Osteocyte (in vitro differentiated cells): ENCODE results near the gene TMEM41B. TPM values are rescaled to one million over a fixed set of nuclear protein-coding genes. Genes with fewer than 3 reads are reported as not detected.
"Not testable (repeated sequence)": the region's sequence is repeated elsewhere in the genome, so short reads cannot be mapped to it uniquely, and the experiment has no call there.

Experiments
- DNase-seq: peaks from one replicate; pipeline ENCODE4 v3.0.0; 2021; ENCODE audit warnings: mixed read lengths; ENCODE audit not compliant: unreplicated experiment; ENCODE audit errors: extremely low spot score
- H3K27ac Mint-ChIP-seq: one replicate; pipeline ENCODE4 v1.8.0; 2021; ENCODE audit warnings: mild to moderate bottlenecking, mixed read lengths; ENCODE audit not compliant: unreplicated experiment
- H3K27me3 Mint-ChIP-seq: one replicate; pipeline ENCODE4 v1.8.0; 2021; ENCODE audit warnings: mixed read lengths; ENCODE audit not compliant: unreplicated experiment
- H3K36me3 Mint-ChIP-seq: one replicate; pipeline ENCODE4 v1.8.0; 2021; ENCODE audit warnings: mixed read lengths; ENCODE audit not compliant: unreplicated experiment
- H3K4me1 Mint-ChIP-seq: one replicate; pipeline ENCODE4 v1.8.0; 2021; ENCODE audit warnings: mixed read lengths; ENCODE audit not compliant: unreplicated experiment
- H3K4me3 Mint-ChIP-seq: one replicate; pipeline ENCODE4 v1.8.0; 2021; ENCODE audit warnings: mild to moderate bottlenecking, moderate library complexity, mixed read lengths; ENCODE audit not compliant: unreplicated experiment
- H3K9me3 Mint-ChIP-seq: one replicate; pipeline ENCODE4 v1.8.0; 2021; ENCODE audit warnings: mixed read lengths; ENCODE audit not compliant: unreplicated experiment
- long read RNA-seq: library from polyadenylated mRNA; unstranded; transcript quantifications from one replicate; pipeline ENCODE4 v2.0.0, GENCODE V29; 2021
- total RNA-seq: library from RNA; stranded (reverse); gene quantifications from 2 replicates; pipeline ENCODE4 v1.2.1, GENCODE V29; 2021
- TF ChIP-seq, protein P1 (sequence below): fragments of 200-600 bp; sonication (generic); IDR thresholded peaks from 2 replicates; pipeline ENCODE4 v1.5.0; 2021; ENCODE audit warnings: antibody characterized with exemption, mild to moderate bottlenecking, moderate library complexity

Gene TMEM41B, protein sequence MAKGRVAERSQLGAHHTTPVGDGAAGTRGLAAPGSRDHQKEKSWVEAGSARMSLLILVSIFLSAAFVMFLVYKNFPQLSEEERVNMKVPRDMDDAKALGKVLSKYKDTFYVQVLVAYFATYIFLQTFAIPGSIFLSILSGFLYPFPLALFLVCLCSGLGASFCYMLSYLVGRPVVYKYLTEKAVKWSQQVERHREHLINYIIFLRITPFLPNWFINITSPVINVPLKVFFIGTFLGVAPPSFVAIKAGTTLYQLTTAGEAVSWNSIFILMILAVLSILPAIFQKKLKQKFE
- total RNA-seq, result 28.1 and 32.3 TPM in 2 replicates
- long read RNA-seq, transcript TMEM41B-204 (7 exons, 3,968 nt), result major isoform, 13 of 26 reads
- long read RNA-seq, transcript TMEM41B-201 (8 exons, 1,443 nt), result minor isoform, 8 of 26 reads
- long read RNA-seq, partial matches to known transcripts, result 0 of 26 reads
- long read RNA-seq, other reads (novel, unspliced or antisense), result 2 of 26 reads

DNA sequence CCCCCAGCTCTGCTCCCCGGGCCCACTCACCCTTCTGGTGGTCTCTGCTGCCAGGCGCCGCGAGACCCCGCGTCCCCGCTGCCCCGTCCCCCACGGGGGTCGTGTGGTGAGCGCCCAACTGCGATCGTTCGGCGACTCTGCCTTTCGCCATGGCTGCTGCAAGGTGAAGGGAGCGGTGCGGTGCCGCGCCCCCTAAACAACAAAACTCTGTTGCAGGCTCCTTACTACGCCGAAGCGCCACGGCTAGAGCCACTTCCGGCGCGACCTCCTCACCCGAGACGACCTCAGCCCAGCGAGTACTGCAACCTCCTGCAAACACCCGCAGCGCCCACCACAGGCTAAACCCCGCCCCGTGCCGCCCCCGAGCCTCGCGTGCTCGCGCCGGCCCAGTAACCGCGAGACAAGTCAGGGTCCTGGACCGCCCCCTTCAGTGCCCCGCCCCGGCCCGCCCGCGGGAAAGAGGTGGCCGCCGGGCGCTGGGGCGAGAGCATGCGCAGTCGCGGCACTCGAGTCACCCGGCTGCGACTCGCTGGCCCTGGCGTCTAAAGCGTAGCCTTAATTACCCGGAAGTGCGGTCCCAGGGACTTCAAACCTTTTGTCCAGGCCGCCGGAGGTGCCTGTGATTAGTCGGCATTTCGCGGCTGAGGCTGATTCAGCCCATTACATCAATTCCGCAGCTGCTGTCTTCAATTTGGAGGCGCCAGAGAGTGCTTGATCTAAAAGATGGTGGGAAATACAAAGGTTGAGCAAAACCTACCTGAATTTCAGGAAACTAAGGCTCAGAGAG, at the start of gene TMEM41B:
TSS of gene TMEM41B (minus strand) at position 303 of the 787 bp plus-strand sequence. CDS start at position 151, 152 bp downstream.
- Mint-ChIP-seq H3K4me1 (peaks cover 22% of the 10 kb centered on the region), H3K27me3 (peaks cover 6% of the 10 kb centered on the region), H3K36me3 (no peaks in the 10 kb centered on the region), H3K9me3 (no peaks in the 10 kb centered on the region), H3K27ac (peak within 1 kb of the TSS; percentile 95), H3K4me3 (peak within 1 kb of the TSS; percentile 96)
- peak; percentile 99 for DNase-seq
- TF ChIP-seq, protein P1, sequence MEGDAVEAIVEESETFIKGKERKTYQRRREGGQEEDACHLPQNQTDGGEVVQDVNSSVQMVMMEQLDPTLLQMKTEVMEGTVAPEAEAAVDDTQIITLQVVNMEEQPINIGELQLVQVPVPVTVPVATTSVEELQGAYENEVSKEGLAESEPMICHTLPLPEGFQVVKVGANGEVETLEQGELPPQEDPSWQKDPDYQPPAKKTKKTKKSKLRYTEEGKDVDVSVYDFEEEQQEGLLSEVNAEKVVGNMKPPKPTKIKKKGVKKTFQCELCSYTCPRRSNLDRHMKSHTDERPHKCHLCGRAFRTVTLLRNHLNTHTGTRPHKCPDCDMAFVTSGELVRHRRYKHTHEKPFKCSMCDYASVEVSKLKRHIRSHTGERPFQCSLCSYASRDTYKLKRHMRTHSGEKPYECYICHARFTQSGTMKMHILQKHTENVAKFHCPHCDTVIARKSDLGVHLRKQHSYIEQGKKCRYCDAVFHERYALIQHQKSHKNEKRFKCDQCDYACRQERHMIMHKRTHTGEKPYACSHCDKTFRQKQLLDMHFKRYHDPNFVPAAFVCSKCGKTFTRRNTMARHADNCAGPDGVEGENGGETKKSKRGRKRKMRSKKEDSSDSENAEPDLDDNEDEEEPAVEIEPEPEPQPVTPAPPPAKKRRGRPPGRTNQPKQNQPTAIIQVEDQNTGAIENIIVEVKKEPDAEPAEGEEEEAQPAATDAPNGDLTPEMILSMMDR, result peak; percentile 3

DNA sequence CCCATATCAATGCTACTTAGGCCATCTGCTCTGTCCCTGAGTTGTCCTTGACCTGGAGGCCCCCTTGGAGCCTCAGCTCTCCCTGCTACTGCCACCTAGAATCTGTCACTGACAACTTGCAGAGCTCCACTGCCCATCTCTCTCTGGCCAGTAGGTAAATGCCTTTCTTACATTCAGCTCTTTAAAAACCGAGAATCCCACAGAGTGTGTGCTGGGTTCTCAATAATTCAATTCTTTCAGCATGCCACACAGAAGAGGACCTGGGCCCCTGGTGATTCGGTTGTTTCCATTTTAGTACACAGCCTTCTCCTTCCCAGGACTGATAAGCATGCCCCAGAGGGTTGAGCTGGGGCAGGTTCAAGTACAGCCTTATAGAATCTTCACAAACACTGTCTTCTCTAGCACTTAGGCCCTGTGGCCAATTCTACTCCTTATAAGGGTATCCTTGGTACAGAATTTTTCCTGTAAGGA, 48.0 kb upstream of the TMEM41B start:
- peak overlapping the region; percentile 99 for H3K27ac Mint-ChIP-seq
- no peaks in the 10 kb centered on the region for H3K36me3 Mint-ChIP-seq
- no peaks in the 10 kb centered on the region for H3K9me3 Mint-ChIP-seq
- TF ChIP-seq, protein P1, result no peak
- H3K4me3 Mint-ChIP-seq, result no peak overlapping the region
- H3K27me3 Mint-ChIP-seq, result no peaks in the 10 kb centered on the region
- no peak for DNase-seq
- peaks cover 16% of the 10 kb centered on the region for H3K4me1 Mint-ChIP-seq

DNA sequence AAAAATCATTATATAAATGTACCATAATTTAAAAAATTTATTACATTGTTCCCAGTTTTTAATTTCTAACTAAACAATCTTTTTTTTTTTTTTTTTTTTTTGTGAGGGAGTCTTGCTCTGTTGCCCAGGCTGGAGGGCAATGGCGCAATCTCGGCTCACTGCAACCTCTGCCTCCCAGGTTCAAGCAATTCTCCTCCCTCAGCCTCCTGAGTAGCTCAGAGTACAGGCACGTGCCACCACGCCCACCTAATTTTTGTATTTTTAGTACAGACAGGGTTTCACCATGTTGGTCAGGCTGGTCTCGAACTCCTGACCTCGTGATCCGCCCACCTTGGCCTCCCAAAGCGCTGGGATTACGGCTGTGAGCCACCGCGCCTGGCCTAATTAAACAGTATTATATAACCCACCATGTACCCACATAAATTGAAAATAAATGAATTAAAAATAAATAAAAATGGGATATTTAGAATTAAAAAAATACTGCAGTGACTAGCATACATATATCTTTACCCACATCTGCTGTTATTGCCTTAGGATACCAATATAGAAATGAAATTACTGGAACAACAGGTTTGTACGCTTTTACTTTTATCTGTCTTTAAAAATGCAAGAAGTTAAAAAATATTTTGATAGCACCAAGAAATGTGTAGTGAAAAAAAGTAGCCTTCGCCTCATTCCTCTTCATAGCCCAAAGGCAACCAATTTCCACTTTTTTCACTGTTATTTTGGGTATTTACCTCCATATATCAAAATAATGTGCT, 46.6 kb upstream of the TMEM41B start:
- not testable (repeated sequence) for H3K4me3 Mint-ChIP-seq, H3K27ac Mint-ChIP-seq
- peaks cover 16% of the 10 kb centered on the region for H3K4me1 Mint-ChIP-seq

DNA sequence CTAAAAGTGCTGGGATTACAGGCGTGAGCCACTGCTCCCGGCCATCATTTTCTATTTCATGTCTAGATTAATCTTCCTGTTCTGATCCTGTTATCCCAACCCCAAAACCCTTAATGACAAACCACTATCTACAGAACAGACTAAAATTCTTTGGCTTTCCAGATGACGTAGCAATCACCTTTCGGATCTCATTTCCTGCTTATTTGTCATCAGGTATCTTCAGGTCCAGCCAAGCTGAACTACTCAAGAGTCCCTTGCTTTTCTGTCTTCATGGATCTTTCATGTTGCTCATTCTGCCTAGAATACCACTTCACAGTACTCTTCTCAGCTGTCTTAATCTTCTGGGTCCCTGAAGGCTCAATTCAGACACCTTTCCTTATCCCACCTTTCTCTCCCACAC, 42.6 kb upstream of the TMEM41B start:
- Mint-ChIP-seq H3K27me3 (no peaks in the 10 kb centered on the region), H3K9me3 (no peaks in the 10 kb centered on the region), H3K4me3 (no peak overlapping the region), H3K36me3 (no peaks in the 10 kb centered on the region), H3K4me1 (no peaks in the 10 kb centered on the region), H3K27ac (no peak overlapping the region)
- TF ChIP-seq, protein P1, result no peak
- no peak for DNase-seq

More for the DNA sequence above, 46.6 kb upstream of the TMEM41B start:
- H3K36me3 Mint-ChIP-seq, H3K27me3 Mint-ChIP-seq, H3K9me3 Mint-ChIP-seq, DNase-seq: not testable (repeated sequence)

DNA sequence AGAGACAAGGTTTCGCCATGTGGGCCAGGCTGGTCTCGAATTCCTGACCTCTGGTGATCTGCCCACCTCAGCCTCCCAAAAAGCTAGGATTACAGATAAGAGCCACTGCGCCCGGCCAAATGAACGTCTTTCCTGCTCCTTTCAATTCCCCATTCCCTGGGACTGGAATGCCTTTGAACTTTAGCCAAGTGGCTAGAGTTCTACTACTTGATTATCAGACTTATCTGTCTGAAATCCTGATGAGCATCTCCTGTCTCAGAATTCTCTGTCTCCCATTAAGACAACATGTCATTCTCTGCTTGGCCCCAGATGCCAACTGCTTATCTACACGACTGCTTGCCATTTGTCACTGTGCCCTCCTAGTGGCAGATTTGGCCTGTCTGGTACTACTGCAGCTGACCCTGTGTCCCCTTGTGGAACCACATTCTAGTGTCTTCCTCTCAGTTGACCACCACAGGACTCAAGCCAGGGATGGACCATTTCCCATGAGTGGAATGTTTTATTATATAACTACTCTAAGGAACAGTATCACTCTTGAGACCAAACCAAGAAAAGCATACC, 37.0 kb upstream of the TMEM41B start:
- no peak for DNase-seq
- Mint-ChIP-seq H3K27ac (no peak overlapping the region), H3K4me1 (no peaks in the 10 kb centered on the region), H3K27me3 (peaks cover 16% of the 10 kb centered on the region), H3K4me3 (no peak overlapping the region), H3K36me3 (no peaks in the 10 kb centered on the region), H3K9me3 (no peaks in the 10 kb centered on the region)
- TF ChIP-seq, protein P1, result no peak

DNA sequence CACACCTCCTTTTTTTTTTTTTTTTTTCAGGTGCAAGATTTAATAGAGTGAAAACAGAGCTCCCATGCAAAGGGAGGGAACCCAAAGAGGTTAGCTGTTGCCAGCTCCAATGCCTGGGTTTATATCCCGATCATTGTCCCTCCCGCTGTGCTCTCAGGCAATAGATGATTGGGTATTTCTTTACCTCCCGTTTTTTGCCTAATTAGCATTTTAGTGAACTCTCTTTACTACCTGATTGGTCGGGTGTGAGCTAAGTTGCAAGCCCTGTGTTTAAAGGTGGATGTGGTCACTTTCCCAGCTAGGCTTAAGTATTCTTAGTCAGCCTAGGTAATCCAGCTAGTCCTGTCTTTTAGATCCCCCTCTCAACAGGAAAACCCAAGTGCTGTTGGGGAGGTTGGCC, 33.4 kb upstream of the TMEM41B start:
- H3K36me3 Mint-ChIP-seq, H3K4me1 Mint-ChIP-seq, DNase-seq, H3K4me3 Mint-ChIP-seq, H3K27ac Mint-ChIP-seq, H3K9me3 Mint-ChIP-seq: not testable (repeated sequence)
- H3K27me3 Mint-ChIP-seq, result peaks cover 16% of the 10 kb centered on the region
